Measurements from ENCODE around the gene SF3B5. TPM values are rescaled to one million over a fixed set of nuclear protein-coding genes. Genes with fewer than 3 reads are reported as not detected.
"Not testable (repeated sequence)": the region's sequence is repeated elsewhere in the genome, so short reads cannot be mapped to it uniquely, and the experiment has no call there.

The SF3B5 gene
- polyA plus RNA-seq, 12 donors: 82.1 to 98.7 (median 93.5) TPM; not detected in 1

GRCh38 chr6:144065213-144065660 lies 30.1 kb downstream of the SF3B5 start:
- DNase-seq: peak; percentile 11

DNA sequence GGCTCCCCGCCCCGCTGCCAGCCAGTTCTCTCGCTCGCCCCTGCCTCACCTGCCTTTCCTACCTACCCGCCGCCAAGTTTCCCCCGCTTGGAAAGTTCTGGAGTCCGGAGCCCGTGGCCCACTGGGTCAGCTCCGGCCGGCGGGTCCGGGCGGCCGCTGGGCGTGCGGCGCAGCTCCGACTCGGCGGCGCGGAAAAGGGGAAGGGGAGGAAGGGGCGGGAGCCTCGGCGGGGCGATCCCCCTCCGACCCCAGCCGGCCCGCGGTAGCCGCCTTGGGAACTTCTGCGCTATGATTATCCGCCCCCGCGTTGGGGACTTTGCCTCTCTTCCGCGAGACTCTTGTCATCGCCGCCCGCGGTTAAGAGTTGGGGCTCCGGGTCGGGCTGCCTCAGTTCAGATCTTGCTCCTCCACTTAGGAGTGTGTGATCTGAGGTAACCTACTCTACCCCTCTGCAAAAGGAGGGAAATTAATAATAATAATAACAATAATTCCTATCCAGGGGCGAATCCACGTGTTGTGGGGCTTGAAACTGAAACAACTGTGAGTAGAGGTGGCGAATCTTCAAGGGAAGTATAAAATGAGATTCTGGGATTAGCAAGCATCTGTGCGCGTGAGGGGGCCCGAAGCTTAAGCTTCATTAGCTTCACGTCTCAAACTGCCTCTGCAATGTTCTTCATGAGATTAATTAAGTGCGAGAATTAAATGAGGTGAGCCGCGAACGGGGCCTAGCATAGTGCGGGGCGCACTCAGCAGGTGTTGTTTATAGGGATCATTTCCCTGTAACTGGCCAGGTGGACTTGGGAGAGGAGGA lies 30.8 kb downstream of the SF3B5 start:
- DNase-seq: peak; percentile 14

GRCh38 chr6:144063744-144064401 lies 31.5 kb downstream of the SF3B5 start:
- DNase-seq: peak; percentile 60

- no peak for DNase-seq
These were observed 32.1 kb downstream of the SF3B5 start for GRCh38 chr6:144063246-144063743.

GRCh38 chr6:144062786-144063185 lies 32.6 kb downstream of the SF3B5 start:
- no peak for DNase-seq

DNA sequence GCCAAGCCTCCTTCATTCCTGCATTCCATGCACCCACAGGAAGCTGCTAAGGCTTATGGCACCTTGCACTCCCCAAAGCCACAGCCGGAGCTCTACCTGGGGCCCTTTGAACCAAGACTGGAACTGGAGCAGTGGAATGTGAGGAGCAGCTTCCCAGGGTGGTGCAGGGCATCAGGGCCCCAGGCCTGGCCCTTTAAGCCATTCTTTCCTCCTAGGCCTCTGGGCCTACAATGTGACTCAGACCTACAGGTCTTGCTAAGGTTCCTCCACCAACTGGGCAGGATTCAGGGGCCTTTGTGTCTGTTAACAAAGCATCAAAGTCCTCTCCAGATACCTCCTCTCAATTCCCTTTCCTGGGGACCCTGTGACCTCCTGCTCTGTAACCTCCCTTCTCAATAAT lies 36.2 kb downstream of the SF3B5 start:
- no peak for DNase-seq

- no peak for DNase-seq
These were observed 40.0 kb downstream of the SF3B5 start for GRCh38 chr6:144055121-144055931.

DNA sequence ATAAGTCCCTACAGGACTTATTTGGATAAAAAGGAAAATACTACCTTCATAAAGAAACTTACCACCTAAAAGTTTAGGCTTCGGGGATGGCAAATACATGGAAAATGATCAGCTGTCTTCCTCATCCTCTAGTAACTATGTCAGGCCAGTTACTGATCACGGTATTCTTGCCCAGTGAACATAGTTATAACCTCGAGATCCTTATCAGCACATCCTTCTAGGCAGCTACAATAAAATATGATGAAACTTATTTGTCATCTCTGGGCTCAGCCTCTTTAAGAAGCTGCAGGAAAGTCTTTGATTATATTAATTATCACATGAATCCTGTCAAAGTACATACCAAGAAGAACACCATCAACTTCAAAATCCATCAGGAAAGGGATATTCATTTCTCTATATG lies 41.8 kb downstream of the SF3B5 start:
- DNase-seq: no peak

DNA sequence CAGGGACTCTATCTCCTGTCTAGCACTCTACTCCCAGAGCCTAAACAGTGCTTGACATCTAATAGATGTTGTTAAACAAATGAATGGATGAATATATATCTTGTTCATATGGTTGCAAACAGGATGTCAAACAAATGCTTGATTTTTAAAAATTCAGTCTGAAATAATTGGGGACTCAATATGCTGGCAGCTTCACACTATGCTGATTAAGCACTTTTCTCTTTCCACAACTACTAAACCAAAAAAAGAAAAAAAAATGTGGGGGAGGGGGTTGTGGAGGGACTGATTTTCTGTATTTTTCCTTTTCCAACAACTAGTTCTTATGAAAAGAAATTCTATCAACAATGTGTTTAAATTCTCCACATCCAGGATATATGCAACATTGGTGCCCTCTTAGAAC lies 42.9 kb downstream of the SF3B5 start:
- DNase-seq: no peak

DNA sequence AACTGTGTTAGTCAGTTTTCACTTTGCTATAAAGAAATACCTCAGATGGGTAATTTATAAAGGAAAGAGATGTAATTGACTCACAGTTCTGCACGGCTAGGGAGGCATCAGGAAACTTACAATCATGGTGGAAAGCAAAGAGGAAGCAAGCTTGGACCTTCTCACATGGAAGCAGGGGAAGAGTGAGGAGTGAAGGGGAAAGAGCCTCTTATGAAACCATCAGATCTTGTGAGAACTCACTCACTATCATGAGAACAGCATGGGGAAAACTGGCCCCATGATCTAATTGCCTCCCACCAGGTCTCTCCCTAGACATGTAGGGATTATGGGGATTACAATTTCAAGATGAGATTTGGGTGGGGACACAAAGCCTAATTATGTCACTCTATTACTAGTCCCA lies 46.0 kb downstream of the SF3B5 start:
- DNase-seq: no peak

DNA sequence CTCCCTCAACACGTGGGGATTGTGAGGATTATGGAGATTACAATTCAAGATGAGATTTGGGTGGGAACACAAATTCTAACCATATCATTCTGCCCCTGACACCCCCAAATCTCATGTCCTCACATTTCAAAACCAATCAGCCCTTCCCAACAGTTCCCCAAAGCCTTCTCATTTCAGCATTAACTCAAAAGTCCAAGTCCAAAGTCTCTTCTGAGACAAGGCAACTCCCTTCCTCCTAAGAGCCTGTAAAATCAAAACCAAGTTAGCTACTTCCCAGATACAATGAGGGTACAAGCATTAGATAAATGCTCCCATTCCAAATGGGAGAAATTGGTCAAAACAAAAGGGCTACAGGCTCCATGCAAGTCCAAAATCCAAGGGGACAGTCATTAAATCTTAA lies 47.7 kb downstream of the SF3B5 start:
- DNase-seq: no peak

DNA sequence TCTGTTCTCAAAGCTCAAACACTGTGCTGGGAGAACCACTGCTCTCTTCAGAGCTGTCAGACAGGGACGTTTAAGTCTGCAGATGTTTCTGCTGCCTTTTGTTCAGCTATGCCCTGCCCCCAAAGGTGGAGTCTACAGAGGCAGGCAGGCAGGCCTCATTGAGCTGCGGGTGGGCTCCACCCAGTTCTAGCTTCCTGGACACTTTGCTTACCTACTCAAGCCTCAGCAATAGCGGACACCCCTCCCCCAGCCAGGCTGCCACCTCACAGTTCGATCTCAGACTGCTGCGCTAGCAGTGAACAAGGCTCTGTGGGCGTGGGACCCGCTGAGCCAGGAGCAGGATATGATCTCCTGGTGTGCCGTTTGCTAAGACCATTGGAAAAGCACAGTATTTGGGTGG lies 48.7 kb downstream of the SF3B5 start:
- not testable (repeated sequence) for DNase-seq

GRCh38 chr6:144044989-144045388 lies 50.4 kb downstream of the SF3B5 start:
- DNase-seq: not testable (repeated sequence)

Other genes with a start within 250 kb of the SF3B5 start
- gene ZC2HC1B, start 231.1 kb downstream of the SF3B5 start, polyA plus RNA-seq (ENCODE audit: insufficient read length in 12 of 12): under 1 TPM in 2 of 12 donors, not detected in 10; 0.38 to 0.83 TPM
- 100 to 1,000 TPM; 228 to 470 (median 298) TPM for gene PLAGL1, start 87.3 kb downstream of the SF3B5 start, polyA plus RNA-seq (ENCODE audit: insufficient read length in 12 of 12)
- gene STX11, start 54.9 kb upstream of the SF3B5 start, polyA plus RNA-seq (ENCODE audit: insufficient read length in 12 of 12): 1 to 10 TPM in 10 of 12 donors, under 1 TPM in 1, not detected in 1; 0.94 to 5.6 (median 2.4) TPM
- gene UTRN, start 189.8 kb upstream of the SF3B5 start, polyA plus RNA-seq (ENCODE audit: insufficient read length in 12 of 12): 100 to 1,000 TPM in 1 of 12 donors, 10 to 100 TPM in 10, not detected in 1; 41.5 to 121 (median 59.3) TPM

Data from muscle of arm (tissue), 12 donors.